OCI-M2 (cell line): ENCODE data around the gene SORCS2.

Experiments used
- DNase-seq: peaks from one replicate; lab custom pipeline; 2025; ENCODE audit not compliant: unreplicated experiment; lab: John Stamatoyannopoulos, UW

The SORCS2 gene

GRCh38 chr4:7286170-7286569 is 93.8 kb downstream of the SORCS2 start:
- DNase-seq, result no peak

GRCh38 chr4:7286798-7287197 is 94.5 kb downstream of the SORCS2 start:
- no peak for DNase-seq

GRCh38 chr4:7287274-7287917 is 95.1 kb downstream of the SORCS2 start:
- no peak for DNase-seq

- no peak for DNase-seq
These were observed 95.6 kb downstream of the SORCS2 start for GRCh38 chr4:7287918-7288280.

GRCh38 chr4:7288751-7289523 is 96.6 kb downstream of the SORCS2 start:
- DNase-seq, result no peak

- no peak for DNase-seq
These were observed 97.3 kb downstream of the SORCS2 start for GRCh38 chr4:7289589-7289988.

- no peak for DNase-seq
These were observed 99.2 kb downstream of the SORCS2 start for GRCh38 chr4:7291372-7292114.

GRCh38 chr4:7293703-7294102 is 101.4 kb downstream of the SORCS2 start:
- no peak for DNase-seq

- no peak for DNase-seq
These were observed 101.9 kb downstream of the SORCS2 start for GRCh38 chr4:7294176-7294756.

- DNase-seq, result no peak
These were observed 103.0 kb downstream of the SORCS2 start for GRCh38 chr4:7295197-7295910.

- DNase-seq, result no peak
These were observed 103.7 kb downstream of the SORCS2 start for GRCh38 chr4:7295911-7296660.

GRCh38 chr4:7296661-7297335 is 104.5 kb downstream of the SORCS2 start:
- DNase-seq, result no peak

- DNase-seq, result no peak
These were observed 105.0 kb downstream of the SORCS2 start for GRCh38 chr4:7297374-7297773.

GRCh38 chr4:7297881-7298280 is 105.5 kb downstream of the SORCS2 start:
- DNase-seq, result no peak

- DNase-seq, result no peak
These were observed 106.3 kb downstream of the SORCS2 start for GRCh38 chr4:7298619-7299009.

GRCh38 chr4:7299010-7299907 is 106.9 kb downstream of the SORCS2 start:
- no peak for DNase-seq

GRCh38 chr4:7299908-7300710 is 107.8 kb downstream of the SORCS2 start:
- no peak for DNase-seq

- DNase-seq, result no peak
These were observed 108.4 kb downstream of the SORCS2 start for GRCh38 chr4:7300711-7301095.
